ENCODE data around the gene ZDHHC3. TPM values are rescaled to one million over a fixed set of nuclear protein-coding genes. Genes with fewer than 3 reads are reported as not detected.
A peak's percentile ranks its signal among the peaks of the same experiment; 100 is the strongest.

The ZDHHC3 gene
- total RNA-seq, 1 experiment from 2014 or later, result 122 TPM

GRCh38 chr3:44913868-44914468 is 62.0 kb downstream of the ZDHHC3 start:
- Histone ChIP-seq H2AFZ (ENCODE audit: low read length) (no peak overlapping the region), H3K79me2 (ENCODE audit: low read length) (no peaks in the 10 kb centered on the region), H3K27me3 (ENCODE audit: low read length) (no peaks in the 10 kb centered on the region), H3K9me2 (replicated peaks; ENCODE audit: low read length) (no peaks in the 10 kb centered on the region), H3K36me3 (ENCODE audit: low read depth, low read length) (no peaks in the 10 kb centered on the region), H3K27ac (ENCODE audit: low read length) (no peak overlapping the region), H3K9me3 (ENCODE audit: low read length) (no peaks in the 10 kb centered on the region), H3K4me2 (ENCODE audit: low read length) (no peak overlapping the region), H3K4me3 (ENCODE audit: low read length) (no peak overlapping the region), H4K20me1 (ENCODE audit: low read length) (no peaks in the 10 kb centered on the region), H3F3A (ENCODE audit: low read length, unreplicated experiment) (no peaks in the 10 kb centered on the region), H3K9ac (ENCODE audit: low read length) (no peak overlapping the region), H3K4me1 (ENCODE audit: insufficient read depth, low read length) (no peaks in the 10 kb centered on the region)
- ChIA-PET POLR2A (ENCODE audit: unreplicated experiment) (no interaction called here), CTCF (interaction anchor here (0.5 to 1.4 kb wide), 5 partner anchors 28 to 589 kb away, joined by 3 to 9 read pairs (median 3); no protein-coding TSS in a partner anchor)
- BruUV-seq (replicated peaks), result no TSS peak
- ATAC-seq (peak; percentile 72), DNase-seq (peak; percentile 87)
- intact Hi-C loops (cut with micrococcal nuclease), result loop anchor here (1.0 to 2.0 kb wide), 6 partner anchors 28 to 591 kb away; no protein-coding TSS in a partner anchor
- TF ChIP-seq EZH2 (IDR thresholded peaks at IDR 0.05; ENCODE audit: low read length, unreplicated experiment) (no peak), CTCF (conservative IDR thresholded peaks at IDR 0.05; ENCODE audit: low read depth, low read length) (peak; percentile 93), EZH2phosphoT487 (IDR thresholded peaks at IDR 0.05; ENCODE audit: borderline replicate concordance, low read length) (no peak)

DNA sequence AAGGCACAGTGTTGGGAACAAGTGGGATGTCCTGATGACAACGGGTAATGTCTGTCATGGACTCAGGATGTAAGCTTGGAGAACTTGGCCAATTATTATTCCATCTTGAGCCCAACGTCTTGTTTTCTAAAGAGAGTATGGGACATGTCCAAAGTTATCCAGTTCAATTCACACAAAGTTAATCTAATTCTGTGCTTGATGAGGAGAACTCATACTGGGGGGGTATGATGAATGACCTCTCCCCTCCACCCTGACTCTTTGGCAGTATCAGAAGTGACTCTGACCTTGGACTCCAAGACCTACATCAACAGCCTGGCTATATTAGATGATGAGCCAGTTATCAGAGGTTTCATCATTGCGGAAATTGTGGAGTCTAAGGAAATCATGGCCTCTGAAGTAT is 65.3 kb downstream of the ZDHHC3 start:
- intact Hi-C loops (cut with micrococcal nuclease), result no loop called here
- Histone ChIP-seq H3K4me3 (ENCODE audit: low read length) (no peak overlapping the region), H3K9me2 (replicated peaks; ENCODE audit: low read length) (no peaks in the 10 kb centered on the region), H3K9me3 (ENCODE audit: low read length) (no peaks in the 10 kb centered on the region), H3K4me2 (ENCODE audit: low read length) (no peak overlapping the region), H4K20me1 (ENCODE audit: low read length) (no peaks in the 10 kb centered on the region), H2AFZ (ENCODE audit: low read length) (no peak overlapping the region), H3K4me1 (ENCODE audit: insufficient read depth, low read length) (peaks cover 11% of the 10 kb centered on the region), H3K27ac (ENCODE audit: low read length) (no peak overlapping the region), H3K36me3 (ENCODE audit: low read depth, low read length) (no peaks in the 10 kb centered on the region), H3K27me3 (ENCODE audit: low read length) (no peaks in the 10 kb centered on the region), H3F3A (ENCODE audit: low read length, unreplicated experiment) (no peaks in the 10 kb centered on the region), H3K79me2 (ENCODE audit: low read length) (no peaks in the 10 kb centered on the region), H3K9ac (ENCODE audit: low read length) (no peak overlapping the region)
- TF ChIP-seq EZH2 (IDR thresholded peaks at IDR 0.05; ENCODE audit: low read length, unreplicated experiment) (no peak), EZH2phosphoT487 (IDR thresholded peaks at IDR 0.05; ENCODE audit: borderline replicate concordance, low read length) (no peak), CTCF (conservative IDR thresholded peaks at IDR 0.05; ENCODE audit: low read depth, low read length) (no peak)
- ATAC-seq (no peak), DNase-seq (no peak)
- POLR2A ChIA-PET (ENCODE audit: unreplicated experiment), result no interaction called here
- CTCF ChIA-PET, result no interaction called here
- BruUV-seq (replicated peaks), result no TSS peak

GRCh38 chr3:44909063-44909462 is 66.9 kb downstream of the ZDHHC3 start:
- POLR2A ChIA-PET (ENCODE audit: unreplicated experiment), result no interaction called here
- ATAC-seq (no peak), DNase-seq (no peak)
- Histone ChIP-seq H3K4me1 (ENCODE audit: insufficient read depth, low read length) (peaks cover 11% of the 10 kb centered on the region), H3K4me2 (ENCODE audit: low read length) (no peak overlapping the region), H3K9ac (ENCODE audit: low read length) (no peak overlapping the region), H3K27ac (ENCODE audit: low read length) (no peak overlapping the region), H3K27me3 (ENCODE audit: low read length) (no peaks in the 10 kb centered on the region), H3K9me2 (replicated peaks; ENCODE audit: low read length) (no peaks in the 10 kb centered on the region), H3F3A (ENCODE audit: low read length, unreplicated experiment) (no peaks in the 10 kb centered on the region), H4K20me1 (ENCODE audit: low read length) (no peaks in the 10 kb centered on the region), H3K36me3 (ENCODE audit: low read depth, low read length) (no peaks in the 10 kb centered on the region), H3K79me2 (ENCODE audit: low read length) (no peaks in the 10 kb centered on the region), H3K9me3 (ENCODE audit: low read length) (no peaks in the 10 kb centered on the region), H2AFZ (ENCODE audit: low read length) (no peak overlapping the region), H3K4me3 (ENCODE audit: low read length) (no peak overlapping the region)
- TF ChIP-seq CTCF (conservative IDR thresholded peaks at IDR 0.05; ENCODE audit: low read depth, low read length), result no peak
- TF ChIP-seq EZH2phosphoT487 (IDR thresholded peaks at IDR 0.05; ENCODE audit: borderline replicate concordance, low read length), result no peak
- no peak for TF ChIP-seq EZH2 (IDR thresholded peaks at IDR 0.05; ENCODE audit: low read length, unreplicated experiment)
- intact Hi-C loops (cut with micrococcal nuclease), result no loop called here
- CTCF ChIA-PET, result interaction anchor here (0.7 kb wide), 1 partner anchor 384 kb away, joined by 4 read pairs; no protein-coding TSS in a partner anchor
- no TSS peak for BruUV-seq (replicated peaks)

Measured in PC-3 (cell line).